ENCODE results near the gene FXYD7. TPM values are rescaled to one million over a fixed set of nuclear protein-coding genes. Genes with fewer than 3 reads are reported as not detected.

The FXYD7 gene
- total and polyA plus RNA-seq, 9 of the 15 experiments (the other 6 are each of a cell fraction or from before 2014, with no cell fraction given): 0.10 to 0.80 (median 0.31) TPM; not detected in 3

DNA sequence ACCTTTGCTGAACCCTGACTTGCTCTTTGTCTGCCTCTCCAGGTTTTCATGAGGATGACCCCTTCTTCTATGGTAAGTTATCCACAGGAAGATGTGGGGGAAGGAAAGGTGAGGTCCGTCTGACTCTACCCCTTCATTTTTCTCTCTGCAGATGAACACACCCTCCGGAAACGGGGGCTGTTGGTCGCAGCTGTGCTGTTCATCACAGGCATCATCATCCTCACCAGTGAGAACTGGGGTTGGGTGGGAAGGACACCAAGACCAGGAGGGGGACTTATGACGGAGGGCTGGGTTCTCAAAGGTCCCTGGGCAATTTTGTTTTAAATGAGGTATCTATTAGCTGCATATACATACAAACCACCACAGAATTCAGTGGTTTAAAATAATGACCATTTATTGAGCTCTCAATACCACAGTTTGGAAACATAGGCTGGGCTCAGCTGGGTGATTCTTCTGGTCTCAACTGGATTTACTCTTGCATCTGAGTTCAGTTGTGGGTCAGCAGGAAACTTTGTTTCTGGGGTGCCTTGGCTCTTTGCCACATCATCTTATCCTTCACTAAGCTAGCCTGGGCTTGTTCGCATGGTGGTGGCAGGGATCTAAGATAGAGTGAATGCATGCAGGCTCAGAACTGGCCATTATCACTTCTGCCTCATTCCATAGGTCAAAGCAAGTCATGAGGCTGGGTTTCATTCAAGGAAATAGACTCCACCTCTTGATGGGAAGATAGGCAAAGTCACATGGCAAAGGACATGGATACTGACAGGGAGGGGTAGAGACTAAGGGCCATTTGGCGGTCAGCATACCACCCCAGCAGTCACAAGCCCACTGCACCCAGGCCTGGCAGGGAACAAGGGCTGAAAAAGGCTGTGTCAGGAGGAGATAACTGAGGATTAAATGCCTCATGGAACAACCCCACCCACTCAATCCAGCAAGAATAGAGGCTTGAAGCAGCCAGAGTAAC lies 23.3 kb downstream of the FXYD7 start (continued):
- TF ChIP-seq HSF4 (CRISPR knock-in tag; IDR thresholded peaks at IDR 0.05; ENCODE audit: borderline replicate concordance): no peak
- no peak for TF ChIP-seq SMARCA5 (IDR thresholded peaks at IDR 0.05)
- TF ChIP-seq ATF1 (CRISPR knock-in tag; IDR thresholded peaks at IDR 0.05): no peak
- TF ChIP-seq ATF1 (tag; IDR thresholded peaks at IDR 0.05): peak; percentile 41; the same call in 1 of the 2 replicates
- peak; percentile 47; the same call in 1 of the 2 replicates for TF ChIP-seq ELF4 (CRISPR knock-in tag; IDR thresholded peaks at IDR 0.05)
- TF ChIP-seq, protein P1, sequence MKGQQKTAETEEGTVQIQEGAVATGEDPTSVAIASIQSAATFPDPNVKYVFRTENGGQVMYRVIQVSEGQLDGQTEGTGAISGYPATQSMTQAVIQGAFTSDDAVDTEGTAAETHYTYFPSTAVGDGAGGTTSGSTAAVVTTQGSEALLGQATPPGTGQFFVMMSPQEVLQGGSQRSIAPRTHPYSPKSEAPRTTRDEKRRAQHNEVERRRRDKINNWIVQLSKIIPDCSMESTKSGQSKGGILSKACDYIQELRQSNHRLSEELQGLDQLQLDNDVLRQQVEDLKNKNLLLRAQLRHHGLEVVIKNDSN (CRISPR knock-in tag; IDR thresholded peaks at IDR 0.05): peak; percentile 91
- peak; percentile 89 for TF ChIP-seq RAD51 (IDR thresholded peaks at IDR 0.05; ENCODE audit: borderline replicate concordance, low read depth)
- TF ChIP-seq, protein P2, sequence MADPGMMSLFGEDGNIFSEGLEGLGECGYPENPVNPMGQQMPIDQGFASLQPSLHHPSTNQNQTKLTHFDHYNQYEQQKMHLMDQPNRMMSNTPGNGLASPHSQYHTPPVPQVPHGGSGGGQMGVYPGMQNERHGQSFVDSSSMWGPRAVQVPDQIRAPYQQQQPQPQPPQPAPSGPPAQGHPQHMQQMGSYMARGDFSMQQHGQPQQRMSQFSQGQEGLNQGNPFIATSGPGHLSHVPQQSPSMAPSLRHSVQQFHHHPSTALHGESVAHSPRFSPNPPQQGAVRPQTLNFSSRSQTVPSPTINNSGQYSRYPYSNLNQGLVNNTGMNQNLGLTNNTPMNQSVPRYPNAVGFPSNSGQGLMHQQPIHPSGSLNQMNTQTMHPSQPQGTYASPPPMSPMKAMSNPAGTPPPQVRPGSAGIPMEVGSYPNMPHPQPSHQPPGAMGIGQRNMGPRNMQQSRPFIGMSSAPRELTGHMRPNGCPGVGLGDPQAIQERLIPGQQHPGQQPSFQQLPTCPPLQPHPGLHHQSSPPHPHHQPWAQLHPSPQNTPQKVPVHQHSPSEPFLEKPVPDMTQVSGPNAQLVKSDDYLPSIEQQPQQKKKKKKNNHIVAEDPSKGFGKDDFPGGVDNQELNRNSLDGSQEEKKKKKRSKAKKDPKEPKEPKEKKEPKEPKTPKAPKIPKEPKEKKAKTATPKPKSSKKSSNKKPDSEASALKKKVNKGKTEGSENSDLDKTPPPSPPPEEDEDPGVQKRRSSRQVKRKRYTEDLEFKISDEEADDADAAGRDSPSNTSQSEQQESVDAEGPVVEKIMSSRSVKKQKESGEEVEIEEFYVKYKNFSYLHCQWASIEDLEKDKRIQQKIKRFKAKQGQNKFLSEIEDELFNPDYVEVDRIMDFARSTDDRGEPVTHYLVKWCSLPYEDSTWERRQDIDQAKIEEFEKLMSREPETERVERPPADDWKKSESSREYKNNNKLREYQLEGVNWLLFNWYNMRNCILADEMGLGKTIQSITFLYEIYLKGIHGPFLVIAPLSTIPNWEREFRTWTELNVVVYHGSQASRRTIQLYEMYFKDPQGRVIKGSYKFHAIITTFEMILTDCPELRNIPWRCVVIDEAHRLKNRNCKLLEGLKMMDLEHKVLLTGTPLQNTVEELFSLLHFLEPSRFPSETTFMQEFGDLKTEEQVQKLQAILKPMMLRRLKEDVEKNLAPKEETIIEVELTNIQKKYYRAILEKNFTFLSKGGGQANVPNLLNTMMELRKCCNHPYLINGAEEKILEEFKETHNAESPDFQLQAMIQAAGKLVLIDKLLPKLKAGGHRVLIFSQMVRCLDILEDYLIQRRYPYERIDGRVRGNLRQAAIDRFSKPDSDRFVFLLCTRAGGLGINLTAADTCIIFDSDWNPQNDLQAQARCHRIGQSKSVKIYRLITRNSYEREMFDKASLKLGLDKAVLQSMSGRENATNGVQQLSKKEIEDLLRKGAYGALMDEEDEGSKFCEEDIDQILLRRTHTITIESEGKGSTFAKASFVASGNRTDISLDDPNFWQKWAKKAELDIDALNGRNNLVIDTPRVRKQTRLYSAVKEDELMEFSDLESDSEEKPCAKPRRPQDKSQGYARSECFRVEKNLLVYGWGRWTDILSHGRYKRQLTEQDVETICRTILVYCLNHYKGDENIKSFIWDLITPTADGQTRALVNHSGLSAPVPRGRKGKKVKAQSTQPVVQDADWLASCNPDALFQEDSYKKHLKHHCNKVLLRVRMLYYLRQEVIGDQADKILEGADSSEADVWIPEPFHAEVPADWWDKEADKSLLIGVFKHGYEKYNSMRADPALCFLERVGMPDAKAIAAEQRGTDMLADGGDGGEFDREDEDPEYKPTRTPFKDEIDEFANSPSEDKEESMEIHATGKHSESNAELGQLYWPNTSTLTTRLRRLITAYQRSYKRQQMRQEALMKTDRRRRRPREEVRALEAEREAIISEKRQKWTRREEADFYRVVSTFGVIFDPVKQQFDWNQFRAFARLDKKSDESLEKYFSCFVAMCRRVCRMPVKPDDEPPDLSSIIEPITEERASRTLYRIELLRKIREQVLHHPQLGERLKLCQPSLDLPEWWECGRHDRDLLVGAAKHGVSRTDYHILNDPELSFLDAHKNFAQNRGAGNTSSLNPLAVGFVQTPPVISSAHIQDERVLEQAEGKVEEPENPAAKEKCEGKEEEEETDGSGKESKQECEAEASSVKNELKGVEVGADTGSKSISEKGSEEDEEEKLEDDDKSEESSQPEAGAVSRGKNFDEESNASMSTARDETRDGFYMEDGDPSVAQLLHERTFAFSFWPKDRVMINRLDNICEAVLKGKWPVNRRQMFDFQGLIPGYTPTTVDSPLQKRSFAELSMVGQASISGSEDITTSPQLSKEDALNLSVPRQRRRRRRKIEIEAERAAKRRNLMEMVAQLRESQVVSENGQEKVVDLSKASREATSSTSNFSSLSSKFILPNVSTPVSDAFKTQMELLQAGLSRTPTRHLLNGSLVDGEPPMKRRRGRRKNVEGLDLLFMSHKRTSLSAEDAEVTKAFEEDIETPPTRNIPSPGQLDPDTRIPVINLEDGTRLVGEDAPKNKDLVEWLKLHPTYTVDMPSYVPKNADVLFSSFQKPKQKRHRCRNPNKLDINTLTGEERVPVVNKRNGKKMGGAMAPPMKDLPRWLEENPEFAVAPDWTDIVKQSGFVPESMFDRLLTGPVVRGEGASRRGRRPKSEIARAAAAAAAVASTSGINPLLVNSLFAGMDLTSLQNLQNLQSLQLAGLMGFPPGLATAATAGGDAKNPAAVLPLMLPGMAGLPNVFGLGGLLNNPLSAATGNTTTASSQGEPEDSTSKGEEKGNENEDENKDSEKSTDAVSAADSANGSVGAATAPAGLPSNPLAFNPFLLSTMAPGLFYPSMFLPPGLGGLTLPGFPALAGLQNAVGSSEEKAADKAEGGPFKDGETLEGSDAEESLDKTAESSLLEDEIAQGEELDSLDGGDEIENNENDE (IDR thresholded peaks at IDR 0.05; ENCODE audit: low read depth, low read length): no peak
- peak; percentile 60 to 67; a peak in 3 of 4 replicates for TF ChIP-seq KDM1A (IDR thresholded peaks at IDR 0.05)
- TF ChIP-seq, protein P3, sequence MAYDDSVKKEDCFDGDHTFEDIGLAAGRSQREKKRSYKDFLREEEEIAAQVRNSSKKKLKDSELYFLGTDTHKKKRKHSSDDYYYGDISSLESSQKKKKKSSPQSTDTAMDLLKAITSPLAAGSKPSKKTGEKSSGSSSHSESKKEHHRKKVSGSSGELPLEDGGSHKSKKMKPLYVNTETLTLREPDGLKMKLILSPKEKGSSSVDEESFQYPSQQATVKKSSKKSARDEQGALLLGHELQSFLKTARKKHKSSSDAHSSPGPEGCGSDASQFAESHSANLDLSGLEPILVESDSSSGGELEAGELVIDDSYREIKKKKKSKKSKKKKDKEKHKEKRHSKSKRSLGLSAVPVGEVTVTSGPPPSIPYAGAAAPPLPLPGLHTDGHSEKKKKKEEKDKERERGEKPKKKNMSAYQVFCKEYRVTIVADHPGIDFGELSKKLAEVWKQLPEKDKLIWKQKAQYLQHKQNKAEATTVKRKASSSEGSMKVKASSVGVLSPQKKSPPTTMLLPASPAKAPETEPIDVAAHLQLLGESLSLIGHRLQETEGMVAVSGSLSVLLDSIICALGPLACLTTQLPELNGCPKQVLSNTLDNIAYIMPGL (CRISPR knock-in tag; IDR thresholded peaks at IDR 0.05): no peak
- no peak for TF ChIP-seq ZNF165 (CRISPR knock-in tag; IDR thresholded peaks at IDR 0.05; ENCODE audit: borderline replicate concordance)
- TF ChIP-seq NCOA1 (IDR thresholded peaks at IDR 0.05; ENCODE audit: low read depth): peak; percentile 57; the same call in 1 of the 2 replicates
